GM19467 (cell line): ENCODE results near the gene SECTM1.
"Not testable (repeated sequence)": the region's sequence is repeated elsewhere in the genome, so short reads cannot be mapped to it uniquely, and the experiment has no call there.

Experiments
- ATAC-seq: cut with Tn5 transposase; IDR thresholded peaks from one replicate; pipeline ENCODE4 v1.9.1; 2021; ENCODE audit warnings: mild to moderate bottlenecking, moderate library complexity; ENCODE audit not compliant: unreplicated experiment

The SECTM1 gene

GRCh38 chr17:82333279-82334171 lies at the start of gene SECTM1:
TSS of gene SECTM1 (minus strand) at chr17:82333766. CDS start at chr17:82327240, 6,526 bp downstream.
- no peak for ATAC-seq

- no peak for ATAC-seq
Observed at GRCh38 chr17:82382933-82383255, 49.3 kb upstream of the SECTM1 start.

- not testable (repeated sequence) for ATAC-seq
Observed at GRCh38 chr17:82382220-82382932, 48.8 kb upstream of the SECTM1 start.

GRCh38 chr17:82381703-82382009 lies 48.1 kb upstream of the SECTM1 start:
- not testable (repeated sequence) for ATAC-seq

- no peak for ATAC-seq
Observed at GRCh38 chr17:82380860-82381702, 47.5 kb upstream of the SECTM1 start.

- no peak for ATAC-seq
Observed at GRCh38 chr17:82378741-82379021, 45.1 kb upstream of the SECTM1 start.

- ATAC-seq, result no peak
Observed at GRCh38 chr17:82377924-82378740, 44.6 kb upstream of the SECTM1 start.

- not testable (repeated sequence) for ATAC-seq
Observed at GRCh38 chr17:82377294-82377693, 43.7 kb upstream of the SECTM1 start.

- ATAC-seq, result no peak
Observed at GRCh38 chr17:82376042-82376730, 42.6 kb upstream of the SECTM1 start.

- ATAC-seq, result no peak
Observed at GRCh38 chr17:82375359-82376041, 41.9 kb upstream of the SECTM1 start.

GRCh38 chr17:82374626-82375331 lies 41.2 kb upstream of the SECTM1 start:
- ATAC-seq, result no peak

GRCh38 chr17:82373731-82374625 lies 40.4 kb upstream of the SECTM1 start:
- no peak for ATAC-seq

- not testable (repeated sequence) for ATAC-seq
Observed at GRCh38 chr17:82373072-82373452, 39.5 kb upstream of the SECTM1 start.

GRCh38 chr17:82372249-82373071 lies 38.9 kb upstream of the SECTM1 start:
- ATAC-seq, result no peak

GRCh38 chr17:82371333-82372248 lies 38.0 kb upstream of the SECTM1 start, which contains the start of gene UTS2R:
TSS of gene UTS2R (plus strand) at chr17:82371765. CDS start at chr17:82374325, 2,560 bp downstream.
- no peak for ATAC-seq
